Right atrium auricular region (tissue), 2 donors: Measurements from ENCODE around the gene CRB1. TPM values are rescaled to one million over a fixed set of nuclear protein-coding genes. Genes with fewer than 3 reads are reported as not detected.
"Not testable (repeated sequence)": the region's sequence is repeated elsewhere in the genome, so short reads cannot be mapped to it uniquely, and the experiment has no call there.

Experiments
- DNase-seq: peaks from one replicate; pipeline ENCODE4 v3.0.0-alpha.2; 2019; ENCODE audit warnings: low spot score
- H3K27ac ChIP-seq, 2 donors: fragments of 200-600 bp; sonication (generic); 1 replicate in 1 of 2; 2 replicates in 1 of 2; pipeline ENCODE4 v1.5.1; 2016 to 2019
- H3K27me3 ChIP-seq, 2 donors: fragments of 200-600 bp; sonication (generic); one replicate each; pipeline versions ENCODE4 v1.5.1 to v1.6.0; 2017 to 2019
- H3K36me3 ChIP-seq: fragments of 200-600 bp; sonication (generic); one replicate; pipeline ENCODE4 v1.5.1; 2016
- H3K4me1 ChIP-seq, 2 donors: fragments of 200-600 bp; sonication (generic); one replicate each; pipeline versions ENCODE4 v1.5.1 to v1.6.0; 2017 to 2019
- H3K4me3 ChIP-seq, 2 donors: fragments of 200-600 bp; sonication (generic); 1 replicate in 1 of 2; 2 replicates in 1 of 2; pipeline ENCODE4 v1.5.1; 2017 to 2019; ENCODE audit warnings: mild to moderate bottlenecking in 1 of 2, moderate library complexity in 1 of 2
- H3K9me3 ChIP-seq, 2 donors: fragments of 200-600 bp; sonication (generic); one replicate each; pipeline ENCODE4 v1.5.1; 2019
- CTCF ChIP-seq, 2 donors: fragments of 200-600 bp; sonication (generic); IDR thresholded peaks; one replicate each; pipeline ENCODE4 v1.5.1; 2019; ENCODE audit warnings: antibody characterized with exemption in 2 of 2
- total RNA-seq, 2 donors: library from RNA; depleted of rRNA; stranded (reverse); fragments of >200 nt; gene quantifications; one replicate each; pipeline ENCODE4 v1.1.0, GENCODE V29; 2016

CRB1 gene
- total RNA-seq, 2 donors from 2014 or later = 0.11 to 0.75 TPM

DNA sequence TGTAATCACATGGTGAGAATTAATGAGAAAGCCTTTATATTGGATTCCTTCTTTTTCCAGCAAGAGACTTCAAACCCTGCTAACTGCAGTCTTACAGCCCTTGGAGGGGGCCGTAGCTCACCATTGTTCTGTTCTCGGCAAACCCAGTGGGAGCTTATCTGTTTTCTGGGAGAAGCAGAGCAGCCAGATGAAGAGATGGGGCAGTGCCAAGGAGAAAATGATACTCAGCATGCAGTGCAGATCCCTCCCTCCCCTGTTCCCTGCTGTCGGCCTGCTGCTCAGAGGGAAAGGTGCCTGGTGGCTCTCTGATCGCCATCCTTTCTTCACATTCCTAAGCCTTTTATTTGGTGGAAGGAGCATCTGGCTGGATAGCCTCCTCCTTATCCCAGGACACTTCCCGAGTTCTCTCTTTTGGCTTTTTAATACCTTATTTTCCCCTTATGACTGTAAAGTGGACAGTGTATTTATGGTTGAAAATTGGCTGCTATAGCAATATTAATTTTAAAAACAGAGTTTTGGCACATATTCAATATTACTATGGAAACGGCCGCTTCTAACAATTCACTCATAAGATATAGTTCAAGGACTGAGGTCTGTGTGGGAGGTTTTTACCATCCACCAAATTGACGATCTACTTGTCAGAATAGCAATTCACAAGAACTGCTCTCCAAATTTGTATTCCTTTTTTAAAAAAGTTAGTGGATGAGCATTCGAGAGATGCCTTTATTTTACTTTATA lies 203.4 kb downstream of the CRB1 start:
- H3K36me3 ChIP-seq = no peaks in the 10 kb centered on the region
- no peaks in the 10 kb centered on the region for H3K4me1 ChIP-seq
- no peak for DNase-seq
- H3K4me3 ChIP-seq = no peak overlapping the region
- H3K27ac ChIP-seq = no peak overlapping the region
- H3K9me3 ChIP-seq = no peaks in the 10 kb centered on the region
- TF ChIP-seq CTCF (IDR thresholded peaks at IDR 0.05) = no peak
- H3K27me3 ChIP-seq = no peaks in the 10 kb centered on the region

DNA sequence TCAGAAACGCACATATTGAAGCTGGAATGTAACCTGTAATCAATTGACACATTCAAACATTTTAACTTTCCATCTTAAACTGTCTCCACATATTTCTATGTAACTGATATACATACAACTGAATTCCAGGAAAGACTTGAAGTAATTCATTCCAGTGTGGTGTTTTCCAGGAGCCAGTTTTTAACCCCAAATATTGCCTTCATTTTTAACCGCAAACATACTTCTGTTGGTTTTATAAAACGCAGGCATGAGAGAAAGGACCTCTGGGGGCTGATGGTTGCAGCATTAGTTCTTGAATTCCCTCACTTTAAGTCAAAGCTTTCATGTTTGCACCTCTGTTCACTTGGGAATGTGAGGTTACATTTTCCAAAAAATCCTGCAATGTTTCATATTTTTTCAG lies 204.1 kb downstream of the CRB1 start:
- TF ChIP-seq CTCF (IDR thresholded peaks at IDR 0.05) = no peak

GRCh38 chr1:197480446-197480845 lies 212.4 kb downstream of the CRB1 start:
- TF ChIP-seq CTCF (IDR thresholded peaks at IDR 0.05) = no peak
- H3K4me3 ChIP-seq = no peak overlapping the region
- H3K4me1 ChIP-seq = no peaks in the 10 kb centered on the region
- no peaks in the 10 kb centered on the region for H3K36me3 ChIP-seq
- no peak for DNase-seq
- no peaks in the 10 kb centered on the region for H3K9me3 ChIP-seq
- H3K27ac ChIP-seq = no peak overlapping the region
- no peaks in the 10 kb centered on the region for H3K27me3 ChIP-seq

More for the DNA sequence above, 204.1 kb downstream of the CRB1 start:
- Histone ChIP-seq H3K4me3 (no peak overlapping the region), H3K27ac (no peak overlapping the region), H3K9me3 (no peaks in the 10 kb centered on the region), H3K27me3 (no peaks in the 10 kb centered on the region), H3K36me3 (no peaks in the 10 kb centered on the region), H3K4me1 (no peaks in the 10 kb centered on the region)
- no peak for DNase-seq

DNA sequence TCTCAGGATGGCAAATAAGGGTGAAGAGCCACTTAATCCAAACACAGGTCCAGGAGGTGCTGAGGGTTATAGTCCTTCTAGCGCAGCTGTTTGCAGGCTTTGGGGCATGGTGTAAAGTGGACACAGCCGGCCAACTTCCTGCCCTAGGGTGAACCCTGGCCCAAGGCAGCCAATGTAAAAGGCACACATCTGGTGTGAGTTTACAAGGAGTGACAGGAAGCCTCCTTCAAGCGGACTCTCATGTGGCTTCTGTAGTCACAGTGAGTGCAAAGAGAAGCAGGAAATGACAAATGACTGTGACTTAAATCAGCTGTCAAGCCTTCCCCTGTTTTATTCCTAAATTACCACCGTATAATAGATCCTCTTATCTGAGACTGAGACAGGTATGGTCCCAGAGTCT lies 213.0 kb downstream of the CRB1 start:
- no peak overlapping the region for H3K4me3 ChIP-seq
- DNase-seq = no peak
- no peaks in the 10 kb centered on the region for H3K4me1 ChIP-seq
- H3K27ac ChIP-seq = no peak overlapping the region
- H3K36me3 ChIP-seq = no peaks in the 10 kb centered on the region
- no peak for TF ChIP-seq CTCF (IDR thresholded peaks at IDR 0.05)
- no peaks in the 10 kb centered on the region for H3K27me3 ChIP-seq
- no peaks in the 10 kb centered on the region for H3K9me3 ChIP-seq

- TF ChIP-seq CTCF (IDR thresholded peaks at IDR 0.05) = no peak
- H3K36me3 ChIP-seq = no peaks in the 10 kb centered on the region
- H3K27ac ChIP-seq = no peak overlapping the region
- no peaks in the 10 kb centered on the region for H3K9me3 ChIP-seq
- no peak for DNase-seq
- no peaks in the 10 kb centered on the region for H3K4me1 ChIP-seq
- no peak overlapping the region for H3K4me3 ChIP-seq
- no peaks in the 10 kb centered on the region for H3K27me3 ChIP-seq
Observed at GRCh38 chr1:197485790-197486189, 217.7 kb downstream of the CRB1 start.

GRCh38 chr1:197486946-197487345 lies 218.9 kb downstream of the CRB1 start:
- no peak for TF ChIP-seq CTCF (IDR thresholded peaks at IDR 0.05)
- Histone ChIP-seq H3K27ac (no peak overlapping the region), H3K36me3 (no peaks in the 10 kb centered on the region), H3K4me3 (no peak overlapping the region), H3K9me3 (no peaks in the 10 kb centered on the region), H3K4me1 (no peaks in the 10 kb centered on the region), H3K27me3 (no peaks in the 10 kb centered on the region)
- no peak for DNase-seq

DNA sequence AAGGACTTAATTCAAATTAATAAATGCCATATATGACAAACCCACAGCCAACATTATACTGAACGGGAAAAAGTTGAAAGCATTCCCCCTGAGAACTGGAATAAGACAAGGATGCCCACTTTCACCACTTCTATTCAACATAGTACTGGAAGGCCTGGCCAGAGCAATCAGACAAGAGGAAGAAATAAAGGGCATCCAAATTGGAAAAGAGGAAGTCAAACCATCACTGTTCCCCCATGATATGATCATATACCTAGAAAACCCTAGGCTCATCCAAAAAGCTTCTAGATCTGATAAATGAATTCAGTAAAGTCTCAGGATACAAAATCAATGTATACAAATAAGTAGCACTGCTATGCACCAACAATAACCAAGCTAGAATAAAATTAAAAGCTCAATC lies 223.5 kb downstream of the CRB1 start:
- not testable (repeated sequence) for H3K27me3 ChIP-seq, H3K4me1 ChIP-seq, H3K36me3 ChIP-seq, DNase-seq, H3K4me3 ChIP-seq, H3K9me3 ChIP-seq, H3K27ac ChIP-seq
